Superior temporal gyrus (tissue), 1 donor: ENCODE data around the gene USP17L20.
A peak's percentile ranks its signal among the peaks of the same experiment; 100 is the strongest.
"Not testable (repeated sequence)": the region's sequence is repeated elsewhere in the genome, so short reads cannot be mapped to it uniquely, and the experiment has no call there.

Source experiments
- DNase-seq: peaks from one replicate; pipeline ENCODE4 v3.0.0-alpha.2; 2016; ENCODE audit errors: extremely low spot score

The USP17L20 gene, protein sequence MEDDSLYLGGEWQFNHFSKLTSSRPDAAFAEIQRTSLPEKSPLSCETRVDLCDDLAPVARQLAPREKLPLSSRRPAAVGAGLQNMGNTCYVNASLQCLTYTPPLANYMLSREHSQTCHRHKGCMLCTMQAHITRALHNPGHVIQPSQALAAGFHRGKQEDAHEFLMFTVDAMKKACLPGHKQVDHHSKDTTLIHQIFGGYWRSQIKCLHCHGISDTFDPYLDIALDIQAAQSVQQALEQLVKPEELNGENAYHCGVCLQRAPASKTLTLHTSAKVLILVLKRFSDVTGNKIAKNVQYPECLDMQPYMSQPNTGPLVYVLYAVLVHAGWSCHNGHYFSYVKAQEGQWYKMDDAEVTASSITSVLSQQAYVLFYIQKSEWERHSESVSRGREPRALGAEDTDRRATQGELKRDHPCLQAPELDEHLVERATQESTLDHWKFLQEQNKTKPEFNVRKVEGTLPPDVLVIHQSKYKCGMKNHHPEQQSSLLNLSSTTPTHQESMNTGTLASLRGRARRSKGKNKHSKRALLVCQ

DNA sequence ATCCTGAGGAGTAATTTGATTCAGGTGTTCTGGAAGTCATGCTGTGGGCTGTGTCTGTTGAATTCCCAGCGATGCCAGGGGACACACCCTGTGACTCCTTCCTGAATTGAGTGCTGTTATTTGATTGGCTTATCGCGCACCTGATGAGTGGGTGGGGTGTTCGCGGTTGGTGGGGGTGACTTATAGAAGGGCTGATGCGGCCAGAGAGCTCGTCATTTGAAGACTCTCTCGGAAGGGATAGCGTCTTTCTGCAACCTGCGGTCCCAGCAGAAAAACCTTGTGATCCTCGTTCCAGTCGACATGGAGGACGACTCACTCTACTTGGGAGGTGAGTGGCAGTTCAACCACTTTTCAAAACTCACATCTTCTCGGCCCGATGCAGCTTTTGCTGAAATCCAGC lies at the start of gene USP17L20:
Gene USP17L20, plus strand, starts transcription at position 301 of the 400 bp plus-strand sequence. Its CDS starts 0 bp downstream, at position 301.
- DNase-seq, result not testable (repeated sequence)

DNA sequence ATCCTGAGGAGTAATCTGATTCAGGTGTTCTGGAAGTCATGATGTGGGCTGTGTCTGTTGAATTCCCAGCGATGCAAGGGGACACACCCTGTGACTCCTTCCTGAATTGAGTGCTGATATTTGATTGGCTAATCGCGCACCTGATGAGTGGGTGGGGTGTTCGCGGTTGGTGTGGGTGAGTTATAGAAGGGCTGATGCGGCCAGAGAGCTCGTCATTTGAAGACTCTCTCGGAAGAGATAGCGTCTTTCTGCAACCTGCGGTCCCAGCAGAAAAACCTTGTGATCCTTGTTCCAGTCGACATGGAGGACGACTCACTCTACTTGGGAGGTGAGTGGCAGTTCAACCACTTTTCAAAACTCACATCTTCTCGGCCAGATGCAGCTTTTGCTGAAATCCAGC lies 47.6 kb upstream of the USP17L20 start, which contains the start of gene USP17L10:
Gene USP17L10, plus strand, starts transcription at position 301 of the 400 bp plus-strand sequence. Its CDS starts 0 bp downstream, at position 301.
- not testable (repeated sequence) for DNase-seq

DNA sequence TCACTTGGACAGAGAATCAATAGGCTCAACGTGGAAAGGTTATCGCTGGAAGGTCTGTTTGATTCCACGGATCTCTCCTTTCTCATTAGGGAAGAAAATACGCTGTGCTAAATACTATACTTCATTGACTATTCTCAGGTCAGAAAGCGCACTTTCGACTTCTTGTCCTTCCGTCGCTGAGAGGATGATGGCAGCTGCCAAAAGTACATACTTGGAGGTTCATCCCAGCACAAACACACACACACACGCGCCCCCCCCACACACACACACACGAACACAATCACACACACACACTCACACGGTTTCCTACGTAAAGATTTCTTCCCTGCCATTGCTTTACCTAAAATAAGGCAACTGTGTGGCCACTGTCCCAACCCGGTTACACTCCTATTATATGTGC lies 43.2 kb upstream of the USP17L20 start:
- DNase-seq, result not testable (repeated sequence)

DNA sequence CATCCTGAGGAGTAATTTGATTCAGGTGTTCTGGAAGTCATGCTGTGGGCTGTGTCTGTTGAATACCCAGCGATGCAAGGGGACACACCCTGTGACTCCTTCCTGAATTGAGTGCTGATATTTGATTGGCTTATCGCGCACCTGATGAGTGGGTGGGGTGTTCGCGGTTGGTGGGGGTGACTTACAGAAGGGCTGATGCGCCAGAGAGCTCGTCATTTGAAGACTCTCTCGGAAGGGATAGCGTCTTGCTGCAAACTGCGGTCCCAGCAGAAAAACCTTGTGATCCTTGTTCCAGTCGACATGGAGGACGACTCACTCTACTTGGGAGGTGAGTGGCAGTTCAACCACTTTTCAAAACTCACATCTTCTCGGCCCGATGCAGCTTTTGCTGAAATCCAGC lies 42.8 kb upstream of the USP17L20 start, which contains the start of gene USP17L11:
Gene USP17L11, plus strand, starts transcription at position 301 of the 400 bp plus-strand sequence. Its CDS starts 0 bp downstream, at position 301.
- not testable (repeated sequence) for DNase-seq

DNA sequence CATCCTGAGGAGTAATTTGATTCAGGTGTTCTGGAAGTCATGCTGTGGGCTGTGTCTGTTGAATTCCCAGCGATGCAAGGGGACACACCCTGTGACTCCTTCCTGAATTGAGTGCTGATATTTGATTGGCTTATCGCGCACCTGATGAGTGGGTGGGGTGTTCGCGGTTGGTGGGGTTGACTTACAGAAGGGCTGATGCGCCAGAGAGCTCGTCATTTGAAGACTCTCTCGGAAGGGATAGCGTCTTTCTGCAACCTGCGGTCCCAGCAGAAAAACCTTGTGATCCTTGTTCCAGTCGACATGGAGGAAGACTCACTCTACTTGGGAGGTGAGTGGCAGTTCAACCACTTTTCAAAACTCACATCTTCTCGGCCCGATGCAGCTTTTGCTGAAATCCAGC lies 38.1 kb upstream of the USP17L20 start, which contains the start of gene USP17L12:
Gene USP17L12, plus strand, starts transcription at position 301 of the 400 bp plus-strand sequence. Its CDS starts 0 bp downstream, at position 301.
- not testable (repeated sequence) for DNase-seq

DNA sequence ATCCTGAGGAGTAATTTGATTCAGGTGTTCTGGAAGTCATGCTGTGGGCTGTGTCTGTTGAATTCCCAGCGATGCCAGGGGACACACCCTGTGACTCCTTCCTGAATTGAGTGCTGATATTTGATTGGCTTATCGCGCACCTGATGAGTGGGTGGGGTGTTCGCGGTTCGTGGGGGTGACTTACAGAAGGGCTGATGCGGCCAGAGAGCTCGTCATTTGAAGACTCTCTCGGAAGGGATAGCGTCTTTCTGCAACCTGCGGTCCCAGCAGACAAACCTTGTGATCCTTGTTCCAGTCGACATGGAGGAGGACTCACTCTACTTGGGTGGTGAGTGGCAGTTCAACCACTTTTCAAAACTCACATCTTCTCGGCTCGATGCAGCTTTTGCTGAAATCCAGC lies 33.3 kb upstream of the USP17L20 start, which contains the start of gene USP17L13:
Gene USP17L13, plus strand, starts transcription at position 301 of the 400 bp plus-strand sequence. Its CDS starts 0 bp downstream, at position 301.
- DNase-seq, result not testable (repeated sequence)

DNA sequence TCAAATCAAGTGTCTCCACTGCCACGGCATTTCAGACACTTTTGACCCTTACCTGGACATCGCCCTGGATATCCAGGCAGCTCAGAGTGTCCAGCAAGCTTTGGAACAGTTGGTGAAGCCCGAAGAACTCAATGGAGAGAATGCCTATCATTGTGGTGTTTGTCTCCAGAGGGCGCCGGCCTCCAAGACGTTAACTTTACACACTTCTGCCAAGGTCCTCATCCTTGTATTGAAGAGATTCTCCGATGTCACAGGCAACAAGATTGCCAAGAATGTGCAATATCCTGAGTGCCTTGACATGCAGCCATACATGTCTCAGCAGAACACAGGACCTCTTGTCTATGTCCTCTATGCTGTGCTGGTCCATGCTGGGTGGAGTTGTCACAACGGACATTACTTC lies 27.7 kb upstream of the USP17L20 start:
- not testable (repeated sequence) for DNase-seq

DNA sequence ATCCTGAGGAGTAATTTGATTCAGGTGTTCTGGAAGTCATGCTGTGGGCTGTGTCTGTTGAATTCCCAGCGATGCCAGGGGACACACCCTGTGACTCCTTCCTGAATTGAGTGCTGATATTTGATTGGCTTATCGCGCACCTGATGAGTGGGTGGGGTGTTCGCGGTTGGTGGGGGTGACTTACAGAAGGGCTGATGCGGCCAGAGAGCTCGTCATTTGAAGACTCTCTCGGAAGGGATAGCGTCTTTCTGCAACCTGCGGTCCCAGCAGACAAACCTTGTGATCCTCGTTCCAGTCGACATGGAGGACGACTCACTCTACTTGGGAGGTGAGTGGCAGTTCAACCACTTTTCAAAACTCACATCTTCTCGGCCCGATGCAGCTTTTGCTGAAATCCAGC lies 23.8 kb upstream of the USP17L20 start, which contains the start of gene USP17L15:
Gene USP17L15, plus strand, starts transcription at position 301 of the 400 bp plus-strand sequence. Its CDS starts 0 bp downstream, at position 301.
- not testable (repeated sequence) for DNase-seq

DNA sequence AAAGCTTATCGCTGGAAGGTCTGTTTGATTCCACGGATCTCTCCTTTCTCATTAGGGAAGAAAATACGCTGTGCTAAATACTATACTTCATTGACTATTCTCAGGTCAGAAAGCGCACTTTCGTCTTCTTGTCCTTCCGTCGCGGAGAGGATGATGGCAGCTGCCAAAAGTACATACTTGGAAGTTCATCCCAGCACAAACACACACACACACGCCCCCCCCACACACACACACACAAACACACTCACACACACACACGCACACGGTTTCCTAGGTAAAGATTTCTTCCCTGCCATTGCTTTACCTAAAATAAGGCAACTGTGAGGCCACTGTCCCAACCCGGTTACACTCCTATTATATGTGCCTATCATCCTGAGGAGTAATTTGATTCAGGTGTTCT lies 19.5 kb upstream of the USP17L20 start:
- not testable (repeated sequence) for DNase-seq

DNA sequence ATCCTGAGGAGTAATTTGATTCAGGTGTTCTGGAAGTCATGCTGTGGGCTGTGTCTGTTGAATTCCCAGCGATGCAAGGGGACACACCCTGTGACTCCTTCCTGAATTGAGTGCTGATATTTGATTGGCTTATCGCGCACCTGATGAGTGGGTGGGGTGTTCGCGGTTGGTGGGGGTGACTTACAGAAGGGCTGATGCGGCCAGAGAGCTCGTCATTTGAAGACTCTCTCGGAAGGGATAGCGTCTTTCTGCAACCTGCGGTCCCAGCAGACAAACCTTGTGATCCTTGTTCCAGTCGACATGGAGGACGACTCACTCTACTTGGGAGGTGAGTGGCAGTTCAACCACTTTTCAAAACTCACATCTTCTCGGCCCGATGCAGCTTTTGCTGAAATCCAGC lies 14.3 kb upstream of the USP17L20 start, which contains the start of gene USP17L17:
Gene USP17L17, plus strand, starts transcription at position 301 of the 400 bp plus-strand sequence. Its CDS starts 0 bp downstream, at position 301.
- DNase-seq, result not testable (repeated sequence)

DNA sequence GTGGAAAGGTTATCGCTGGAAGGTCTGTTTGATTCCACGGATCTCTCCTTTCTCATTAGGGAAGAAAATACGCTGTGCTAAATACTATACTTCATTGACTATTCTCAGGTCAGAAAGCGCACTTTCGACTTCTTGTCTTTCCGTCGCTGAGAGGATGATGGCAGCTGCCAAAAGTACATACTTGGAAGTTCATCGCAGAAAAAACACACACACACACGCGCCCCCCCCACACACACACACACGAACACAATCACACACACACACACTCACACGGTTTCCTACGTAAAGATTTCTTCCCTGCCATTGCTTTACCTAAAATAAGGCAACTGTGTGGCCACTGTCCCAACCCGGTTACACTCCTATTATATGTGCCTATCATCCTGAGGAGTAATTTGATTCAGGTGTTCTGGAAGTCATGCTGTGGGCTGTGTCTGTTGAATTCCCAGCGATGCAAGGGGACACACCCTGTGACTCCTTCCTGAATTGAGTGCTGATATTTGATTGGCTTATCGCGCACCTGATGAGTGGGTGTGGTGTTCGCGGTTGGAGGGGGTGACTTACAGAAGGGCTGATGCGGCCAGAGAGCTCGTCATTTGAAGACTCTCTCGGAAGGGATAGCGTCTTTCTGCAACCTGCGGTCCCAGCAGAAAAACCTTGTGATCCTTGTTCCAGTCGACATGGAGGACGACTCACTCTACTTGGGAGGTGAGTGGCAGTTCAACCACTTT lies 9.8 kb upstream of the USP17L20 start, which contains the start of gene USP17L18:
Gene USP17L18, plus strand, starts transcription at position 678 of the 728 bp plus-strand sequence. Its CDS starts 0 bp downstream, at position 678.
- DNase-seq, result peak; percentile 1

DNA sequence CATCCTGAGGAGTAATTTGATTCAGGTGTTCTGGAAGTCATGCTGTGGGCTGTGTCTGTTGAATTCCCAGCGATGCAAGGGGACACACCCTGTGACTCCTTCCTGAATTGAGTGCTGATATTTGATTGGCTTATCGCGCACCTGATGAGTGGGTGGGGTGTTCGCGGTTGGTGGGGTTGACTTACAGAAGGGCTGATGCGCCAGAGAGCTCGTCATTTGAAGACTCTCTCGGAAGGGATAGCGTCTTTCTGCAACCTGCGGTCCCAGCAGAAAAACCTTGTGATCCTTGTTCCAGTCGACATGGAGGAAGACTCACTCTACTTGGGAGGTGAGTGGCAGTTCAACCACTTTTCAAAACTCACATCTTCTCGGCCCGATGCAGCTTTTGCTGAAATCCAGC lies 4.8 kb upstream of the USP17L20 start, which contains the start of gene USP17L19:
Gene USP17L19, plus strand, starts transcription at position 301 of the 400 bp plus-strand sequence. Its CDS starts 0 bp downstream, at position 301.
- DNase-seq, result not testable (repeated sequence)

DNA sequence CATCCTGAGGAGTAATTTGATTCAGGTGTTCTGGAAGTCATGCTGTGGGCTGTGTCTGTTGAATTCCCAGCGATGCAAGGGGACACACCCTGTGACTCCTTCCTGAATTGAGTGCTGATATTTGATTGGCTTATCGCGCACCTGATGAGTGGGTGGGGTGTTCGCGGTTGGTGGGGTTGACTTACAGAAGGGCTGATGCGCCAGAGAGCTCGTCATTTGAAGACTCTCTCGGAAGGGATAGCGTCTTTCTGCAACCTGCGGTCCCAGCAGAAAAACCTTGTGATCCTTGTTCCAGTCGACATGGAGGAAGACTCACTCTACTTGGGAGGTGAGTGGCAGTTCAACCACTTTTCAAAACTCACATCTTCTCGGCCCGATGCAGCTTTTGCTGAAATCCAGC lies 4.6 kb downstream of the USP17L20 start, which contains the start of gene USP17L21:
Gene USP17L21, plus strand, starts transcription at position 301 of the 400 bp plus-strand sequence. Its CDS starts 0 bp downstream, at position 301.
- DNase-seq, result not testable (repeated sequence)

DNA sequence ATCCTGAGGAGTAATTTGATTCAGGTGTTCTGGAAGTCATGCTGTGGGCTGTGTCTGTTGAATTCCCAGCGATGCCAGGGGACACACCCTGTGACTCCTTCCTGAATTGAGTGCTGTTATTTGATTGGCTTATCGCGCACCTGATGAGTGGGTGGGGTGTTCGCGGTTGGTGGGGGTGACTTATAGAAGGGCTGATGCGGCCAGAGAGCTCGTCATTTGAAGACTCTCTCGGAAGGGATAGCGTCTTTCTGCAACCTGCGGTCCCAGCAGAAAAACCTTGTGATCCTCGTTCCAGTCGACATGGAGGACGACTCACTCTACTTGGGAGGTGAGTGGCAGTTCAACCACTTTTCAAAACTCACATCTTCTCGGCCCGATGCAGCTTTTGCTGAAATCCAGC lies 9.4 kb downstream of the USP17L20 start, which contains the start of gene USP17L22:
Gene USP17L22, plus strand, starts transcription at position 301 of the 400 bp plus-strand sequence. Its CDS starts 0 bp downstream, at position 301.
- not testable (repeated sequence) for DNase-seq

DNA sequence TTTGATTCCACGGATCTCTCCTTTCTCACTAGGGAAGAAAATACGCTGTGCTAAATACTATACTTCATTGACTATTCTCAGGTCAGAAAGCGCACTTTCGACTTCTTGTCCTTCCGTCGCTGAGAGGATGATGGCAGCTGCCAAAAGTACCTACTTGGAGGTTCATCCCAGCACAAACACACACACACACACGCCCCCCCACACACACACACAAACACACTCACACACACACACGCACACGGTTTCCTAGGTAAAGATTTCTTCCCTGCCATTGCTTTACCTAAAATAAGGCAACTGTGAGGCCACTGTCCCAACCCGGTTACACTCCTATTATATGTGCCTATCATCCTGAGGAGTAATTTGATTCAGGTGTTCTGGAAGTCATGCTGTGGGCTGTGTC lies 13.8 kb downstream of the USP17L20 start:
- not testable (repeated sequence) for DNase-seq
